SHP77 treated with DMSO at 0.1 percent for 48 hours (cell line): Measurements from ENCODE around the gene LRRC8A.
"Not testable (repeated sequence)": the region's sequence is repeated elsewhere in the genome, so short reads cannot be mapped to it uniquely, and the experiment has no call there.

Experiments used
- DNase-seq: peaks from one replicate; lab custom pipeline; 2025; lab: John Stamatoyannopoulos, UW

Gene LRRC8A

GRCh38 chr9:128921881-128922763 is 40.2 kb downstream of the LRRC8A start:
- DNase-seq = peak; percentile 16

- DNase-seq = no peak
Observed at GRCh38 chr9:128923493-128923883, 41.6 kb downstream of the LRRC8A start.

DNA sequence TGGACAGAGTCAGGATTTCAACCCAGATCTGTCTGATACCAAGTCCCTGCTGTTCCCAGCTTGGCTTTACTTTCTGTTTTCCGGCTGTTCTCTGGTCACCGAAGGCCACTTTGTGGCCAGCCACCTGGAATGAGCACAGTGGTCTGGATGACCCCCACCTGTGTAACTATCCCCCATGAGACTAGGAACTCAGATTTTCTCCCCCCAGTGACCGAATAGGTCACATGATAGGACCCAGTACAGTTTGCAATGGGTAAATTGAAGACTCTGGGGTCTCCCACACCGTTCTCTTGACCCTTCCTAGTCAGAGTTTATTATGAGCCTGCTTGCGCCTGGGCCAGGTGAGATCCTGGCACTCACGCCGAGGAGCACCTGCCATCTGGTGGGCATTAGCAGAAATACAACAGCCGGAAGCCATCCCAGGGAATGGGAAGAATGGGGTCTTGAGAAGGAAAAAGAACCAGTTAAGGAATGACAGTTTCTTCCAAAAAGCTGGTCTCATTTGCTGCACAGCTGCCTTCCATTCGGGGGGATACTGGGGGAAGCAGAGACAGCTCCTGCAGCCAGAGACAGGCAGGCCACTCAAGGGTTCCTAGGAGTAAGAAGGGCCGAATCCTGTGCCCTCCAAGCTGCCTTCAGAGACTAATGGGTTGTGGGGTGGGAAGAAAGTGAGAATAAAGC is 45.9 kb downstream of the LRRC8A start:
- no peak for DNase-seq

DNA sequence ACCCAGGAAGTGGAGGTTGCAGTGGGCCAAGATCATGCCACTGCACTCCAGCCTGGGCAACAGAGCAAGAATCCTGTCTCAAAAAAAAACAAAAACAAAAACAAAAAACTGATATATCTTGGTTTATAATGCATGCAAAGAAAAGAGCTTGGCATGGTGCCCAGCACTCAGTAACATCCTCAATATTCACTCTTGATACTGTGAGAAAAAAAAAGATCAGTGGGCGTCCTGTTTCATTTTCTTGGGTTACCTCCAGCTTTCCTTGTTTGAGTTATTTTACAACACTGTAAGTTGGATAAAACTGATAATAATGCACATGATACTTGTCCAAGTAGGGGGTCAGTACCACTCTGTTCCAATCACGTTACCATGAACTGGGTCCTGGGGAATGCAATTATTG is 46.7 kb downstream of the LRRC8A start:
- DNase-seq = no peak

- DNase-seq = no peak
Observed at GRCh38 chr9:128929560-128929959, 47.6 kb downstream of the LRRC8A start.

- no peak for DNase-seq
Observed at GRCh38 chr9:128933731-128934130, 51.8 kb downstream of the LRRC8A start.

GRCh38 chr9:128936171-128936865 is 54.4 kb downstream of the LRRC8A start:
- no peak for DNase-seq

DNA sequence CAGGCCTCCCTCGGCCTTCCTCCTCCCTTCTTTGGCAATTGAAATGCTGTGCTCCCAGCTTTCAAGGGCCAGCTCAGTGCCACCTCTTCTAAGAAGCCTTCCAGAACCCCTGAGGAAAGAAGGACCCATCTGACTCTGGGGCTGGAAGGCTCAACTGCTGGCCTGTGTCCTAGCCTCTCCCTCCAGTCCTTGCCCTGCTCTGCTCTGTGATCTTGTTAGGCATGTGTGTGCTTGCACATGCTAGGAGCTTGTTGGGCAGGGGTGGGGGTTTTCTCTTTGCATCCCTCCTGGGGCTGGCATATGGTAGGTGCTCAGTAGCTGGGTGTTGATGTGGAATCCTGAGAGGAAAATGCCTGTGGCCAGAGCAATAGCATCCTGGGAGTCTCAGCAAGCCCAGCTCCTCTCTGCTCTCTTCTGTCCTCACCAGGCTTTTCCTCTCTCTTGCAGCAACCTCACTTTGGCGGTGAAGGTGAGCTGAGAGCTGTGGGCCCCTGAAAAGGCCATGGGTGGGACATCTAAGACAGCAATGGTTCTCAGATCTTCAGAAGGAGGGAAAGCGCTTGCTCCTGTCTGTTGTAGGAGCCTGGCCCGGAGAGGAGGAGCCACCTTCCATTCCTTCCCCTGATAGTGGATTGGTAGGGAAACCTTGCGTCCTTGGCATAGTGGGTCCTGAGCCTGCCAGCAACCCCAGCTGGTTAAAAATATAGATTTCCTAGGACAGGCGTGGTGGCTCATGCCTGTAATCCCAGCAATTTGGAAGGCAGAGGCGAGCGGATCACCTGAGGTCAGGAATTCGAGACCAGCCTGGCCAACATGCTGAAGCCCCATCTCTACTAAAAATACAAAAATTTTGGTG is 55.6 kb downstream of the LRRC8A start:
- DNase-seq = no peak

DNA sequence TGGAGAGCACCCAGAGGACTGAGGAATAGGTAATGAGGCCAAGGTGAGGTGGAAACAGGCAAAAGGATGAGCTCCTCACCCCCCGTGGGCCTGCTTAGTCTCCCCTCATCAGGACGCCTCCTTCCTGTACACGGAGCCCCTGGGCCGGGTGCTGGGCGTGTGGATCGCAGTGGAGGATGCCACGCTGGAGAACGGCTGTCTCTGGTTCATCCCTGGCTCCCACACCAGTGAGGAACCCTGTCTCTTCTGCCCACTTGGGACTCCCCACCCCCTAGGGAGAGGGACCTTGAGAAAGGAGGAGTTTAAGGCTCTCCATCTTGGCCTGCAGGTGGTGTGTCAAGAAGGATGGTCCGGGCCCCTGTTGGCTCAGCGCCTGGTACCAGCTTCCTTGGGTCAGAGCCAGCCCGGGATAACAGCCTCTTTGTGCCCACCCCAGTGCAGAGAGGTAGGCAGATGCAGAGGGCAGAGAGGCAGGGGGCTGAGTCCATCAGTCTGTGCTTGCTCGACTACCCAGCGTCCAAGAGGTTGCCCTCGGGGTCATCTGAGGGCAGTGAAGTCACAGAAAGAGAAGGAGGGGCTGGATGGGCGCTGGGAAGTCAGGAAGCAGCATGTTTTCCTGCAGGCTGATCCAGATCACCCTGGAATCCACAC is 58.5 kb downstream of the LRRC8A start:
- no peak for DNase-seq

DNA sequence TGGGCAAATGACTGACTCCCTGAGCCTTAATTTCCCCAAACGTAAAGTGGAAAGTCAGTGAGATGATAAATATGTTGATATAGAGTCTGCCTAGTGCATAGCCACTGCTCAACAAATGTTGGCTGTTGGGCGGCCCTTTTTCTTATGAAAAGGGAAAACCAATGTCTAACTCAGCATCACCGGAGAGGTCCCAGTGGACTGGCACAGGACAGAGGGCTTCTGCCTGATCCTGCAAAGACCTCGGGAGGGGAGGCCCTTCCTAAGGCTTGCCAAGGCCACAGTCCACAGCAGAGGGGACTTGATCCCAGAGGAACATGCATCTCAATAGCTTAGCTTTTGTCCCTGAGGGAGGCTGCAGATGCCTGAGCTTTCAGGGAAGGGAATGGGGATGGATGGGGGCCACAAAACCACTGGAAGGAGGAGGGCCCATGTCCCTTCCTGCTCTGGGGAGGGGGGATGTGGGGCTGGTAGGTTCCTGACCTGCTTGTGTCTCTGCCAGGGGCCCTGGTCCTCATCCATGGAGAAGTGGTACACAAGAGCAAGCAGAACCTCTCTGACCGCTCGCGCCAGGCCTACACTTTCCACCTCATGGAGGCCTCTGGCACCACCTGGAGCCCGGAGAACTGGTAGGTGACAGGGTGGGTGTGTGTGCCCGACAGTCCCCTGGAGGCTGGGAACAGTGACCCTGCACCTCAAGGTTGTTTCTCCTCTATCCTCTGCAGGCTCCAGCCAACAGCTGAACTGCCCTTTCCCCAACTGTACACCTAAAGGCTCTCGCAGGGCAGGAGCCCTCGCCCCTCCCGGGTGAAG is 59.2 kb downstream of the LRRC8A start:
- no peak for DNase-seq

DNA sequence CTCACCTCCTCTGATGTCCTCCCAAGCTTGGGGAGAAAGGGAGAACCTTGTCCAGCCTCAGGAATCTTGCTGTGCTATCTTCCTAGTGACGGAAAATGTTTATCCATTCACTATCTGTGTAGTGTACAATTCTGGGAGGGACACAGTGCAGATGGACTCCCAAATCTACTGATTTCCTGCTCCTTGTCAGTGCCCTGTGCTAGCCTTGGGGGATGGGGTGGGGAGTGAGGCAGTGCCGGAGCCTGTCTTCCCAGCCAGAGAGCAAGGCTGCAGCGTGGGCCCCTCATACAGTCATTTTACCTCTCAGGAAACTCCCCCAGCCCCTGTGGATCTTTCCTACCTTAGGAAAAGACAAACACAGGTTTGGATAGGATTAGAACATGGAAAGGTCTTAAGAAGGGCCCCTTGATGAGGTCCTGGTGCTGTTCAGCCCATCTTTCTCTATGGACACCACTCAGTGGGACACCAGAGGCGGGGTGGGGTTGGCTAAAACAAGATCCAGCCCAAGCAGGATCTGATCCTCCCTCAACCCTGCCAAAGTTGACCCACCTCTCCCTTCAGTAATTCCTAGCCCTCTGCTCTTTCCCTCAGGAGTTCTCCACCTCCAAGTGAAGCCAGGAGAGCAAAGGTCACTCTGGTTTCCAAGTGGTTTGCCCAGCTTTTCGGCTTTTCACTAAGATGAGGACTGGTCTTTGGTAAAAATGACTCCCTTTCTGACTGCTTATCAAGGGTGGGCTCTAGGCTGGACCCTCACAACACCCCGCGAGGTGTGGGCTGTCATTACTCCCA is 62.1 kb downstream of the LRRC8A start:
- DNase-seq = no peak

GRCh38 chr9:128944966-128945365 is 63.0 kb downstream of the LRRC8A start:
- DNase-seq = not testable (repeated sequence)

DNA sequence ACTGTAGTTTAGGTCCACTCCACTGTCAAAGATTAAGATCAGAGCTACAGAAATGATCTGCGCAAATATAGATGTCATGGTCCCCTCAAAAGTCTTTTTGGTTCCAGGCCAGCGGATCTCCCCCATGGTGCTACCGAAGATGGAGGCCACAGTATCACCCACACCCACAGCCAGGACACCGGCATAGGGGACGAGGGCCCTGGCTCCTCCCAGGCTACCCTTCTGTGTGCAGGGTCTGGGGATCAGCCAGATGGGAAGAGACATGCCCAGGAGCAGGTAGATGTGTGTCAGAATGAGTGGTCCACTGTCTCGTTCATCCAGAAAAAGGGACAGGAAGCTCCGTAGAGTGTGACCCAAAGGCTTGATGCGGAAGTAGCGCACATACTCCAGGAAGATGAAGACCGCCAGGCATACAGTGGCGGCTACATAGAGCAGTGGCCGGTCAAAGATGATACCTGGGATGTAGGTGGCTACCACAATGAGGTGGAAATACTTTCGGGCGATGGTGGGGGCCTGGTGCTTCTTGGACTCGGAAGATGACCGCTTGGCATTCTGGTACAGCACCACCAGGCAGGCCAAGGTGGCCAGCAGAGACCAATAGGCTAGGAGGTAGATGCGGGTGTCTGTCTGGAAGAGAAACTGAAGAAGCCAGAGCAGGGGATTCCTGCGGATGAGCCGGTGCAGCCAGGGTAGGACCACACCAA is 64.0 kb downstream of the LRRC8A start:
- no peak for DNase-seq

DNA sequence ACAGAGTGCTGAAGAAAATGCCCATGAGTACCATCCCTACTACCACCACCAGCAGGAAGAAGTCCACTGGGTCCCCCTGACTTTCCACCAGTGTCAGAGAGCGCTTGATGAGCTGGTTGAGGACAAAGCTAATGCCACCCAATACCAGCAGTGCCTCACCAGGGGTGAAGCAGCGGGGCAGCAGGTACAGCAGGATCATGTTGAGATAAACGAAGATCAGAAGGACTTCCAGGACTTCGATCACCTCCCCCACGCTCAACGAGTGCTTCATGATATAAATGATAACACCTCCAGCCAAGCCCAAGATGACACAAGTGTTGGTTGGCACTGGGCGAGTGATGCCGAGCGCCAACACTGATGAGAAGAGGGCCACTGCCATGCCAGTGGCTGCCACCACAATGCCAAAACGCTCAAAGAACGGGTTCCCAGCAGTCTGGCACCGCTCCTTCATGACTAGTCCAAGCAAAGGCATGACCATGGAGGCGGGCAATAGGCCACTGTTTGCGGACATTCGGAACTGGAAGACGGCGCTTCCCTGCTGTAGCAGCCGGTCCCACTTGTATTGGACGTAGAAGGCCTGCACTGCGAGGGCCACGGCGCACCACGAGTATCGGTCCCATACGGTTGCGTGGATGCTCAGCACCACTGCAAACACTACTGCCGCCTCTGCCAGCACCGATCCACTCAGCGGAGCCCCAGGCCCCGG is 64.8 kb downstream of the LRRC8A start:
- no peak for DNase-seq

GRCh38 chr9:128947277-128947526 is 65.3 kb downstream of the LRRC8A start:
- no peak for DNase-seq

DNA sequence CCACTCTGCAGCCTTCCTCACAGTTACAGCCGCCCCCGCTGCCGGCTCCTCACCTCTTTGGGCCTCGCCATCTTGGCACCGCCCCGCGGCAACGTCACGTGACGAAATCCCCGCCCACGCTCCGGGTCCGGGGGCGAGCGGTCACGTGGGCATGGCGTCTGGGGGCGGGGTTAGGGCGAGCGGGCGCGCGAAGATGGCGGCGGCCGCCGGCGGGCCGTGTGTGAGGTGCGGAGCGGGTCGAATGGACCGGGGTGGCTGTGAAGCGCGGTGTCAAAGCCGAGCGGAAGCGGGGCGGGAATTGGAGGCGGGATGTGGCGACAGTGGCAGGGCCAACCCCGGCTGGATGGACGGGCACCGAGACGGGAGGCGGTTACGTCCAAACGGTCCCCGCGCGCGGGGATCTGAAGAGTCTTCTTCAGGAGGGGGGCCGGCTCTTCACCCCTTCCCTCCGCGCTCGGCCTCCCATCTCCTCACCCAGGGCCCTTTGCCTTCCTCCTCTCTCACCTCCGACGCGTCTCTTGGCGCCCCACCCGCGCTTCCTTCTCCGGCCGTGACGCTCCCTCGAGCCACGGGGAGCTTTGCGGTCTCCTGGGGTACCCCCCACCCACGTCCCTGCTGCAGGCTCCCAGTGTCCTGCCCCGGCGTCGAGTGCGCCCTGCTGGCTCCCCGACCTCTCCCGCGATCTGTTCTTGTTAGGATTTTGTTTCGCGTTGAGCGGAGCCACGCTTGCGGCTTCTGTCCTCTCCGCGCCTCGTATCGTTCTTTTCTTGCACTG is 65.8 kb downstream of the LRRC8A start, which contains the start of the genes DOLK and NUP188:
Gene DOLK, minus strand, starts transcription at position 77 of the 775 bp plus-strand sequence. CDS start 300 bp downstream, outside the sequence.
Gene NUP188, plus strand, starts transcription at position 173 of the 775 bp plus-strand sequence. Its CDS starts 21 bp downstream, at position 194.
- peak; percentile 37 for DNase-seq

DNA sequence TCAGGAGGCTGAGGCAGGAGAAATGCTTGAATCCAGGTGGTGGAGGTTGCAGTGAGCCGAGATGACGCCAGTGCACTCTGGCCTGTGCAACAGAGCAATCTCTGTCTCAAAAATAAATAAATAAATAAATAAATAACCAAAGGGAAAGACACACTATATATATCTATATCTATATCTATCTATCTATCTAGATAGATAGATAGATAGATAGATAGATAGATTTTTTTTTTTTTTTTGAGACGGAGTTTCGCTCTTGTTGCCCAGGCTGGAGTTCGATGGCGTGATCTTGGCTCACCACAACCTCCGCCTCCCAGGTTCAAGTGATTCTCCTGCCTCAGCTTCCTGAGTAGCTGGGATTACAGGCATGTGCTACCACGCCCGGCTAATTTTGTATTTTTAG is 79.5 kb downstream of the LRRC8A start:
- DNase-seq = not testable (repeated sequence)
